ENCODE measurements around the gene MIPOL1.

GRCh38 chr14:37491076-37491475 lies 293.3 kb downstream of the MIPOL1 start:
- TF ChIP-seq POLR2A (IDR thresholded peaks at IDR 0.05): no peak
- TF ChIP-seq CTCF (IDR thresholded peaks at IDR 0.05): no peak
- TF ChIP-seq EP300 (IDR thresholded peaks at IDR 0.05): no peak

All from tibial nerve (tissue), 4 donors.